GM12864 (cell line): ENCODE results near the gene PSME4.

Experiments
- DNase-seq: peaks from one replicate; pipeline ENCODE4 v3.0.0-alpha.2; 2011; ENCODE audit warnings: low read depth
- H3K4me3 ChIP-seq: 2 replicates; pipeline ENCODE4 v1.5.1; 2011; ENCODE audit warnings: mild to moderate bottlenecking, low read depth, low read length, control low read depth
- CTCF ChIP-seq: IDR thresholded peaks from 2 replicates; pipeline ENCODE4 v1.5.1; 2011; ENCODE audit warnings: low read depth, mild to moderate bottlenecking, moderate library complexity, low read length, control low read depth, inconsistent platforms; ENCODE audit errors: missing control alignments

The PSME4 gene

DNA sequence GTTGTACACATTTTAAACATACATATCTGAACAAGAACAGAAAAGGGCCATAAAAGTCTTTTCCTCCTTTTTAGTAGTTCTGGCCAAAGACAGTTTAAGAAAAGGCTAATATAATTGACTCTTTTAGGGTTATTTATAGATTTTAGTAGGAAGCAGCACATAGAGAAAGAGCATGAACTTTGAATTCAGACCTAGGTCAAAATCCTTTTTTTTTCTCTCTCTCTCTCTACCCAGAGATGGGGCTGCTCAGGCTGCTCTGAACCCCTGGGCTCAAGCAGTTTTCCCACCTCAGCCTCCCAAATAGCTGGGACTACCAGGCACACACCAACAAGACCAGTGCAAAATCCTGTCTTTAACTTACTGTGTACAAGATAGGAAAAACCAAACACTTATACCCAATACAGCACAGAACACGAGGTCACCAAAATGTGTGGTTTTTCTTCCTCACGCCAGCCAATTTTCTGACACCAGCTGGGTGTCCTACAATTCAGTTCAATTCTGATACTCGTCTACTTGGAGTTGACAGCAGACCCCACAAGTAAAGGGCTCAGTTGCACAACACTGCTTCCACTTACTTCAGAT is 151.8 kb downstream of the PSME4 start:
- no peak for DNase-seq
- H3K4me3 ChIP-seq: no peak overlapping the region
- TF ChIP-seq CTCF: no peak
